ENCODE data around the gene SIGLECL1.
A peak's percentile ranks its signal among the peaks of the same experiment; 100 is the strongest.

The SIGLECL1 gene

DNA sequence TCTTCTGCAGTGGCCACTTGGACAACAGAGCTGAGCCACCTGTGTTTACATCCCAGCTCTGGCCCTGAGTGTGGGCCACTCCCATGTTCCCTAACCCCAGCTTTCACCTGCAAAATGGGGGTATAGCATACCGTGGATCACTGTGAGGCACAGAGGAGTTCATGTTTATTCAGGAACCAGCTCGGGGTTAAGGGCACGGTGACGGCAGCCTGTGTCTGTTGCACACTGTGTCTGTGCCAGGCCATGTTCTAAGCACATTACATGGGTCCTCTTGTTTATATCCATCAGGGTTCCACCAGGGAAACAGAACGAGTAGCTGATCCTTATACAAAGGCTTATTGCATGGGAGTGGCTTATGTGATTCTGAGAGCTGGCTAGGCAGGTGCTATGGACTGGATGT, 46.5 kb downstream of the SIGLECL1 start:
- DNase-seq, result no peak

DNA sequence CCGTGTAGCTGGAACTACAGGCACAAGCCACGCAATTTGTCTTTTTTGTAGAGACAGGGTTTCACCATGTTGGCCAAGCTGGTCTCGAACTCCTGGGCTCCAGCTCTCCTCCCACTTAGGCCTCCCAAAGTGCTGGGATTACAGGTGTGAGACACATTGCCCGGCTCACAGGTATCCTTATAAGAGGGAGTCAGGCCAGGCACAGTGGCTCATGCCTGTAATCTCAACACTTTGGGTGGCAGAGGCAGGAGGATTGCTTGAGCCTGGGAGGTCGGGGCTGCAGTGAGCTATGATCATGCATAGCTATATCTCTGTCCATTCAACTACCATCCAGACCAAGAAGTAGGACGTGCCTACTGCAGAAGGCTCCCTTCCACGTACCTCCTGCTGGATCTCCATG, 50.4 kb downstream of the SIGLECL1 start:
- no peak for DNase-seq

DNA sequence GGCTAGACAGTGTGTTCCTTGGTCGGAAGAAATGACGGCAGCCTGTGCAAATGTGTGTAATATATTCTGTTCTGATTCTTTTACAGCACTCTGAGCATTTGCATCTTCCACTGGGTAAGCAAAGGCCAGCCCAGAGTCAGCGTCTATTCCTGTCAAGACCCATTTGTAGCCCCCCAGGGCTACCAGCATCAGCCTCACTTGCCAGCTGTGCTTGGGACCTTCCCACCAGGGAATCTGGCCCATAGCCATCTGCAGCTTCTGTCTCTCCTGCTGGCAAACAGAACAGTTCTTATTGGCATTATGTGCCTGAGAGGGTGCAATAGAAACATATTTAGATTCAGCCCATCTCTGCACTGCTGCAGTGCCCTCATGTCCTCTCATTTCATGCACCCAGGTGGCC, 54.6 kb downstream of the SIGLECL1 start:
- no peak for DNase-seq

DNA sequence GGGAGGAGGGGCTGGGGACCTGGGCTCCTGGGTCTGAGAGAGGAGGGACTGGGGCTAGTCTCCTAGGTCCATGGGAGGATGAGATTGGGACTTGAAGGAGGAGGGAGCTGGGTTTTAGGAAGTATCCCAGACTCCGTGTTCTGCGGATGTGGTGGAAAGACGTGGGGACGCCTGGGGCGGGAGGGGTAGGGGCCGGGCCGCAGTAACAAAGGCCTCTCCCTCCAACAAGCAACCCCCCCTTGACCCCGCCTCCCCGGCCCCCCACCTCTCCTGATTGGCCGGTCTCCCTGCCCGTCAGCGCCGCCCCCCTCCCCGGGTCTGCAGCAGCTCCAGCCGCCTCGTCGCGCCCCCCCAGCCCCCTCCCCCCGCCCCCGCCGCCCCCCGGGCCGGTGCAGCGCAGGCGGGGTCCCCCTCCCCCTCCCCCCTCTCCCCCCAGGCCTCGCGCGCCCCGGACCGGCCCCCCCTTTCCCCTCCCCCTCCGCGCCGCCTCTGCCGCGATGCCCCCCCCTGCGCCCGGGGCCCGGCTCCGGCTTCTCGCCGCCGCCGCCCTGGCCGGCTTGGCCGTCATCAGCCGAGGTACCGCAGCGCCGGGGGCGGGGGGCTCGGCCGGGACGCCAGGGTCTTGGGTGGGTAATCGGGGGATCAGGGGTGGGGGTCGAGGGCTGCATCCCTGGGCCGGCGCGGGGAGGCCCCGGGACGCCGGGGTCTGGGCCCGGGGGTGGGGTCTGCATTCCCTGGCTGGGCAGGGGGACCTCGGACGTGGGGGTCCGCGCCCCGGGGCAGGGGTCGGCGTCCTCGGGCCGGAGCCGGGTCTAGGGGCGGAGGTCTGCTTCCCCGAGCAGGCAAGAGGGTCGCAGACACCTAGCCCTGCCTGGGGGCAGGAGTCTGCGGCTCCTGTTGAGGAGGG, 60.7 kb downstream of the SIGLECL1 start, which contains the start of gene IGLON5:
Gene IGLON5 (plus strand): TSS at position 294 of the 907 bp plus-strand sequence. CDS start 204 bp downstream, at position 498.
- DNase-seq, result no peak

DNA sequence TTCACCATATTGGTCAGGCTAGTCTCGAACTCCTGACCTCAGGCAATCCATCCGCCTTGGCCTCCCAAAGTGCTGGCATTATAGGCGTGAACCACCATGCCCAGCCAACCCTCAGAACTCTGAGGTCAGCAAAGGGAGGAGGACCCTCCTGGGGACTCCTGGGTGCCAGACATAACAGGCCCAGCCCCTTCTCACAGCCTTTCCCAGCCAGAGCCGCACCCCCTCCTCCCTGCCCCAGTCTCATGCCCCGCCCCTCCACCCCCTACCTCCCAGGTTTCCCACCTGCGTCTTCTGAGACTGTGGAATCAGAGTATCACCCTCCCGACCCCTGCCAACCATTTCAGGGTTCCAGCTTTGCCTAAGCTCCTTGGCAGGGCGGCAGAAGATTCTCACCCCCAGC, 65.8 kb downstream of the SIGLECL1 start:
- DNase-seq, result no peak

DNA sequence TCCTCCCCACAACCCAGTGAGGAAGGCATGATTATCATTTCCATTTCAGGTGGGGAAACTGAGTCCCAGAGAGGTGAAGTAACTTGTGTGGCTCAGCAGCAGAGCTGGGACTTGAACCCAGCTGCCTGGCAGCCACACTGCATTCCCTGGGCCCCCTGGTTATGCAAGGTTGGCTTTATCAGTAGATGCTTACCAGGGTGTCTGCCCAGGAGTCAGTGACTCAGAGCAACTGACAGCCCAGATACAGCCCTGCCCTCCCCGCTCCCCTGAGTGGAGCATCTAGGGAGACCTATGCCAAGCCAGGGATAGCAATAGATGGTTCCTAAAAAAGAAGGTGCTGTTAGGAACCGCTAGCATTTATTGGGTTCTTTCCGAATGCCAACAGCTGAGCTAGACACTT, 66.5 kb downstream of the SIGLECL1 start:
- peak; percentile 66 for DNase-seq

DNA sequence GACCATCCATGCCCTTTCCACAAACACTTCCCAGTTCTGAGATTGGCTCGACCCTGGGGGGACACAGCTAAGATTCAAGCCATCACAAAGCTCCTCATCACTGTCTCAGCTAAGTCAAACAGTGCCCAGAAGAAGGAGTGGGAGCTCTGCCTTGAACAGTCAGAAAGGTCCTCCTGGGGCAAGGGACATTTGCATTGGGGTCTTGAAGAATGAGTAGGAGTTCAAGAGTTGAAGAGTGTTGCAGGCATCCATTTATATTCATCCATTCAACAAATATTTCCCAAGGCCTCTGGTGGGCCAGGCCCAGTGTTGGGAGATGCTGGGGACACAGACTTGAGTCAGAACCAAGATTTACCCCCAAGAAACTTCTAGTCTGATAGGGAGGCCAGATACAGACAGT, 67.1 kb downstream of the SIGLECL1 start:
- no peak for DNase-seq

Data from NCI-H226 (cell line).